ENCODE results near the gene NAALADL1.
A peak's percentile ranks its signal among the peaks of the same experiment; 100 is the strongest.

Gene NAALADL1

GRCh38 chr11:65083834-65084597, 25.7 kb upstream of the NAALADL1 start, which contains the start of the genes CDCA5 and ZFPL1:
TSS of gene CDCA5 (minus strand) at chr11:65084040. CDS start at chr11:65083978, 62 bp downstream.
TSS of gene ZFPL1 (plus strand) at chr11:65084222. CDS start at chr11:65084699, 477 bp downstream.
- ChIA-PET CTCF (interaction anchor here (0.5 to 1.4 kb wide), 6 partner anchors 43 to 275 kb away, joined by 3 to 5 read pairs (median 4); partner anchors contain the start of genes DPF2 and SAC3D1), POLR2A (interaction anchor here (0.6 to 2.0 kb wide), 7 partner anchors 13 to 43 kb away, joined by 3 to 13 read pairs (median 3); partner anchors contain the start of genes FAU, MRPL49, SAC3D1 and TM7SF2)
- H3K4me1 ChIP-seq (ENCODE audit: control insufficient read depth, insufficient read depth, low read length) = peaks cover 3% of the 10 kb centered on the region; the same call in 1 of the 2 replicates
- peak within 1 kb of the TSS; percentile 81 for H3K27ac ChIP-seq (ENCODE audit: extremely low read depth, low read depth, low read length)
- H3K36me3 ChIP-seq (ENCODE audit: control insufficient read depth in 2 of 2, insufficient read depth in 1 of 2, low read length in 2 of 2) = peaks cover 5 to 78% of the 10 kb centered on the region in 2 experiments; a peak in 2 of 3 replicates
- H3K4me3 ChIP-seq (ENCODE audit: low read depth, low read length) = peak within 1 kb of the TSS; percentile 92
- H3K9me3 ChIP-seq (ENCODE audit: control insufficient read depth, insufficient read depth, low read depth, low read length) = no peaks in the 10 kb centered on the region
- TF ChIP-seq ZBTB1 (tag by site-specific recombination; IDR thresholded peaks at IDR 0.05) (no peak), ZNF843 (tag by site-specific recombination; IDR thresholded peaks at IDR 0.05) (peak; percentile 52), ZBTB8A (tag by site-specific recombination; IDR thresholded peaks at IDR 0.05) (peak; percentile 95), SP2 (tag by site-specific recombination; IDR thresholded peaks at IDR 0.05) (peak; percentile 90), SALL2 (tag by site-specific recombination; IDR thresholded peaks at IDR 0.05; ENCODE audit: borderline replicate concordance) (no peak), KLF16 (tag by site-specific recombination; IDR thresholded peaks at IDR 0.05) (peak; percentile 93), KLF1 (tag by site-specific recombination; IDR thresholded peaks at IDR 0.05) (peak; percentile 73), ZNF335 (tag by site-specific recombination; conservative IDR thresholded peaks at IDR 0.05) (peak; percentile 65), ZNF175 (tag by site-specific recombination; IDR thresholded peaks at IDR 0.05) (no peak), ZNF23 (tag by site-specific recombination; IDR thresholded peaks at IDR 0.05; ENCODE audit: borderline replicate concordance) (no peak), ZXDB (tag by site-specific recombination; IDR thresholded peaks at IDR 0.05) (peak; percentile 99), RBAK (tag by site-specific recombination; IDR thresholded peaks at IDR 0.05) (no peak), ZNF670 (tag by site-specific recombination; IDR thresholded peaks at IDR 0.05; ENCODE audit: low read depth) (no peak), ZNF24 (tag by site-specific recombination; IDR thresholded peaks at IDR 0.05) (no peak), GLIS1 (tag by site-specific recombination; IDR thresholded peaks at IDR 0.05) (peak; percentile 23; the same call in 1 of the 2 replicates), PATZ1 (tag by site-specific recombination; IDR thresholded peaks at IDR 0.05) (no peak), OVOL3 (tag by site-specific recombination; IDR thresholded peaks at IDR 0.05) (peak; percentile 95)
- TF ChIP-seq, protein P1, sequence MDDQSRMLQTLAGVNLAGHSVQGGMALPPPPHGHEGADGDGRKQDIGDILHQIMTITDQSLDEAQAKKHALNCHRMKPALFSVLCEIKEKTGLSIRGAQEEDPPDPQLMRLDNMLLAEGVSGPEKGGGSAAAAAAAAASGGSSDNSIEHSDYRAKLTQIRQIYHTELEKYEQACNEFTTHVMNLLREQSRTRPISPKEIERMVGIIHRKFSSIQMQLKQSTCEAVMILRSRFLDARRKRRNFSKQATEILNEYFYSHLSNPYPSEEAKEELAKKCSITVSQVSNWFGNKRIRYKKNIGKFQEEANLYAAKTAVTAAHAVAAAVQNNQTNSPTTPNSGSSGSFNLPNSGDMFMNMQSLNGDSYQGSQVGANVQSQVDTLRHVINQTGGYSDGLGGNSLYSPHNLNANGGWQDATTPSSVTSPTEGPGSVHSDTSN (CRISPR knock-in tag; IDR thresholded peaks at IDR 0.05) = peak; percentile 65; the same call in 1 of the 2 replicates
- TF ChIP-seq, protein P2, sequence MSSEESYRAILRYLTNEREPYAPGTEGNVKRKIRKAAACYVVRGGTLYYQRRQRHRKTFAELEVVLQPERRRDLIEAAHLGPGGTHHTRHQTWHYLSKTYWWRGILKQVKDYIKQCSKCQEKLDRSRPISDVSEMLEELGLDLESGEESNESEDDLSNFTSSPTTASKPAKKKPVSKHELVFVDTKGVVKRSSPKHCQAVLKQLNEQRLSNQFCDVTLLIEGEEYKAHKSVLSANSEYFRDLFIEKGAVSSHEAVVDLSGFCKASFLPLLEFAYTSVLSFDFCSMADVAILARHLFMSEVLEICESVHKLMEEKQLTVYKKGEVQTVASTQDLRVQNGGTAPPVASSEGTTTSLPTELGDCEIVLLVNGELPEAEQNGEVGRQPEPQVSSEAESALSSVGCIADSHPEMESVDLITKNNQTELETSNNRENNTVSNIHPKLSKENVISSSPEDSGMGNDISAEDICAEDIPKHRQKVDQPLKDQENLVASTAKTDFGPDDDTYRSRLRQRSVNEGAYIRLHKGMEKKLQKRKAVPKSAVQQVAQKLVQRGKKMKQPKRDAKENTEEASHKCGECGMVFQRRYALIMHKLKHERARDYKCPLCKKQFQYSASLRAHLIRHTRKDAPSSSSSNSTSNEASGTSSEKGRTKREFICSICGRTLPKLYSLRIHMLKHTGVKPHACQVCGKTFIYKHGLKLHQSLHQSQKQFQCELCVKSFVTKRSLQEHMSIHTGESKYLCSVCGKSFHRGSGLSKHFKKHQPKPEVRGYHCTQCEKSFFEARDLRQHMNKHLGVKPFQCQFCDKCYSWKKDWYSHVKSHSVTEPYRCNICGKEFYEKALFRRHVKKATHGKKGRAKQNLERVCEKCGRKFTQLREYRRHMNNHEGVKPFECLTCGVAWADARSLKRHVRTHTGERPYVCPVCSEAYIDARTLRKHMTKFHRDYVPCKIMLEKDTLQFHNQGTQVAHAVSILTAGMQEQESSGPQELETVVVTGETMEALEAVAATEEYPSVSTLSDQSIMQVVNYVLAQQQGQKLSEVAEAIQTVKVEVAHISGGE (tag by site-specific recombination; conservative IDR thresholded peaks at IDR 0.05; ENCODE audit: low read depth) = peak; percentile 95
- TF ChIP-seq, protein P3, sequence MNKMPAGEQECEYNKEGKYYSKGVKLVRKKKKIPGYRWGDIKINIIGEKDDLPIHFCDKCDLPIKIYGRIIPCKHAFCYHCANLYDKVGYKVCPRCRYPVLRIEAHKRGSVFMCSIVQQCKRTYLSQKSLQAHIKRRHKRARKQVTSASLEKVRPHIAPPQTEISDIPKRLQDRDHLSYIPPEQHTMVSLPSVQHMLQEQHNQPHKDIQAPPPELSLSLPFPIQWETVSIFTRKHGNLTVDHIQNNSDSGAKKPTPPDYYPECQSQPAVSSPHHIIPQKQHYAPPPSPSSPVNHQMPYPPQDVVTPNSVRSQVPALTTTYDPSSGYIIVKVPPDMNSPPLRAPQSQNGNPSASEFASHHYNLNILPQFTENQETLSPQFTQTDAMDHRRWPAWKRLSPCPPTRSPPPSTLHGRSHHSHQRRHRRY (tag by site-specific recombination; IDR thresholded peaks at IDR 0.05) = no peak
- TF ChIP-seq, protein P4, sequence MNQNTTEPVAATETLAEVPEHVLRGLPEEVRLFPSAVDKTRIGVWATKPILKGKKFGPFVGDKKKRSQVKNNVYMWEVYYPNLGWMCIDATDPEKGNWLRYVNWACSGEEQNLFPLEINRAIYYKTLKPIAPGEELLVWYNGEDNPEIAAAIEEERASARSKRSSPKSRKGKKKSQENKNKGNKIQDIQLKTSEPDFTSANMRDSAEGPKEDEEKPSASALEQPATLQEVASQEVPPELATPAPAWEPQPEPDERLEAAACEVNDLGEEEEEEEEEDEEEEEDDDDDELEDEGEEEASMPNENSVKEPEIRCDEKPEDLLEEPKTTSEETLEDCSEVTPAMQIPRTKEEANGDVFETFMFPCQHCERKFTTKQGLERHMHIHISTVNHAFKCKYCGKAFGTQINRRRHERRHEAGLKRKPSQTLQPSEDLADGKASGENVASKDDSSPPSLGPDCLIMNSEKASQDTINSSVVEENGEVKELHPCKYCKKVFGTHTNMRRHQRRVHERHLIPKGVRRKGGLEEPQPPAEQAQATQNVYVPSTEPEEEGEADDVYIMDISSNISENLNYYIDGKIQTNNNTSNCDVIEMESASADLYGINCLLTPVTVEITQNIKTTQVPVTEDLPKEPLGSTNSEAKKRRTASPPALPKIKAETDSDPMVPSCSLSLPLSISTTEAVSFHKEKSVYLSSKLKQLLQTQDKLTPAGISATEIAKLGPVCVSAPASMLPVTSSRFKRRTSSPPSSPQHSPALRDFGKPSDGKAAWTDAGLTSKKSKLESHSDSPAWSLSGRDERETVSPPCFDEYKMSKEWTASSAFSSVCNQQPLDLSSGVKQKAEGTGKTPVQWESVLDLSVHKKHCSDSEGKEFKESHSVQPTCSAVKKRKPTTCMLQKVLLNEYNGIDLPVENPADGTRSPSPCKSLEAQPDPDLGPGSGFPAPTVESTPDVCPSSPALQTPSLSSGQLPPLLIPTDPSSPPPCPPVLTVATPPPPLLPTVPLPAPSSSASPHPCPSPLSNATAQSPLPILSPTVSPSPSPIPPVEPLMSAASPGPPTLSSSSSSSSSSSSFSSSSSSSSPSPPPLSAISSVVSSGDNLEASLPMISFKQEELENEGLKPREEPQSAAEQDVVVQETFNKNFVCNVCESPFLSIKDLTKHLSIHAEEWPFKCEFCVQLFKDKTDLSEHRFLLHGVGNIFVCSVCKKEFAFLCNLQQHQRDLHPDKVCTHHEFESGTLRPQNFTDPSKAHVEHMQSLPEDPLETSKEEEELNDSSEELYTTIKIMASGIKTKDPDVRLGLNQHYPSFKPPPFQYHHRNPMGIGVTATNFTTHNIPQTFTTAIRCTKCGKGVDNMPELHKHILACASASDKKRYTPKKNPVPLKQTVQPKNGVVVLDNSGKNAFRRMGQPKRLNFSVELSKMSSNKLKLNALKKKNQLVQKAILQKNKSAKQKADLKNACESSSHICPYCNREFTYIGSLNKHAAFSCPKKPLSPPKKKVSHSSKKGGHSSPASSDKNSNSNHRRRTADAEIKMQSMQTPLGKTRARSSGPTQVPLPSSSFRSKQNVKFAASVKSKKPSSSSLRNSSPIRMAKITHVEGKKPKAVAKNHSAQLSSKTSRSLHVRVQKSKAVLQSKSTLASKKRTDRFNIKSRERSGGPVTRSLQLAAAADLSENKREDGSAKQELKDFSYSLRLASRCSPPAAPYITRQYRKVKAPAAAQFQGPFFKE (tag by site-specific recombination; IDR thresholded peaks at IDR 0.05; ENCODE audit: borderline replicate concordance) = no peak
- TF ChIP-seq, protein P5, sequence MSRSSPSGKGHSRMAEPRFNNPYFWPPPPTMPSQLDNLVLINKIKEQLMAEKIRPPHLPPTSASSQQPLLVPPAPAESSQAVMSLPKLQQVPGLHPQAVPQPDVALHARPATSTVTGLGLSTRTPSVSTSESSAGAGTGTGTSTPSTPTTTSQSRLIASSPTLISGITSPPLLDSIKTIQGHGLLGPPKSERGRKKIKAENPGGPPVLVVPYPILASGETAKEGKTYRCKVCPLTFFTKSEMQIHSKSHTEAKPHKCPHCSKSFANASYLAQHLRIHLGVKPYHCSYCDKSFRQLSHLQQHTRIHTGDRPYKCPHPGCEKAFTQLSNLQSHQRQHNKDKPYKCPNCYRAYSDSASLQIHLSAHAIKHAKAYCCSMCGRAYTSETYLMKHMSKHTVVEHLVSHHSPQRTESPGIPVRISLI (tag by site-specific recombination; IDR thresholded peaks at IDR 0.05) = peak; percentile 91

Measured in HEK293 (cell line).